Measurements from ENCODE around the gene INSC. TPM values are rescaled to one million over a fixed set of nuclear protein-coding genes. Genes with fewer than 3 reads are reported as not detected.

Gene INSC
- total and polyA plus RNA-seq, 10 donors = 0.04 to 1.8 (median 0.29) TPM; not detected in 2

- no peaks in the 10 kb centered on the region for H3K4me1 ChIP-seq
- H3K27me3 ChIP-seq (replicated peaks in 1 of 7) = peaks cover 0 to 5% (median 0%) of the 10 kb centered on the region in 7 donors
- no peak overlapping the region for H3K27ac ChIP-seq
- no peak overlapping the region for H3K4me3 ChIP-seq
- no peaks in the 10 kb centered on the region for H3K36me3 ChIP-seq
- H3K9me3 ChIP-seq = peaks cover 0 to 4% (median 0%) of the 10 kb centered on the region in 8 donors
- 80 to 98% (median 92%) methylated on average over 2 to 3 of the region's 3 CpGs for WGBS, 5 donors
- TF ChIP-seq POLR2AphosphoS5 (IDR thresholded peaks at IDR 0.05) (no peak), CTCF (IDR thresholded peaks at IDR 0.05 in 8 of 11, conservative IDR thresholded peaks at IDR 0.05 in 3 of 11) (no peak), POLR2A (IDR thresholded peaks at IDR 0.05) (no peak)
- no peak for DNase-seq
- intact Hi-C loops (cut with DNase I; ENCODE audit: low total_unique reads) = no loop called here
Observed at GRCh38 chr11:15190611-15191010, 75.9 kb downstream of the INSC start.

GRCh38 chr11:15192005-15192556, 77.4 kb downstream of the INSC start:
- no peak overlapping the region for H3K4me3 ChIP-seq
- no peaks in the 10 kb centered on the region for H3K36me3 ChIP-seq
- WGBS, 5 donors = 0 to 91% (median 84%) methylated on average over 1 of the region's 1 CpG
- no peaks in the 10 kb centered on the region for H3K4me1 ChIP-seq
- no peak for DNase-seq
- TF ChIP-seq POLR2A (IDR thresholded peaks at IDR 0.05) (no peak), POLR2AphosphoS5 (IDR thresholded peaks at IDR 0.05) (no peak), CTCF (IDR thresholded peaks at IDR 0.05 in 8 of 11, conservative IDR thresholded peaks at IDR 0.05 in 3 of 11) (no peak)
- intact Hi-C loops (cut with DNase I; ENCODE audit: low total_unique reads) = no loop called here
- H3K9me3 ChIP-seq = peaks cover 0 to 4% (median 0%) of the 10 kb centered on the region in 8 donors
- H3K27me3 ChIP-seq (replicated peaks in 1 of 7) = peaks cover 0 to 5% (median 0%) of the 10 kb centered on the region in 7 donors
- no peak overlapping the region for H3K27ac ChIP-seq

GRCh38 chr11:15194671-15195415, 80.1 kb downstream of the INSC start:
- H3K27me3 ChIP-seq (replicated peaks in 1 of 7) = peaks cover 0 to 5% (median 0%) of the 10 kb centered on the region in 7 donors
- no peaks in the 10 kb centered on the region for H3K4me1 ChIP-seq
- no peak overlapping the region for H3K4me3 ChIP-seq
- no peak overlapping the region for H3K27ac ChIP-seq
- TF ChIP-seq POLR2AphosphoS5 (IDR thresholded peaks at IDR 0.05) (no peak), POLR2A (IDR thresholded peaks at IDR 0.05) (no peak), CTCF (IDR thresholded peaks at IDR 0.05 in 8 of 11, conservative IDR thresholded peaks at IDR 0.05 in 3 of 11) (no peak)
- H3K9me3 ChIP-seq = no peaks in the 10 kb centered on the region
- DNase-seq = no peak
- WGBS, 5 donors = 56 to 82% (median 77%) methylated on average over 2 of the region's 2 CpGs
- H3K36me3 ChIP-seq = no peaks in the 10 kb centered on the region
- intact Hi-C loops (cut with DNase I; ENCODE audit: low total_unique reads) = no loop called here

- intact Hi-C loops (cut with DNase I; ENCODE audit: low total_unique reads) = no loop called here
- Histone ChIP-seq H3K27me3 (replicated peaks in 1 of 7) (peaks cover 0 to 5% (median 0%) of the 10 kb centered on the region in 7 donors), H3K36me3 (no peaks in the 10 kb centered on the region), H3K27ac (no peak overlapping the region), H3K4me1 (no peaks in the 10 kb centered on the region), H3K9me3 (no peaks in the 10 kb centered on the region), H3K4me3 (no peak overlapping the region)
- no peak for DNase-seq
- 52 to 66% (median 65%) methylated on average over 2 of the region's 2 CpGs for WGBS, 5 donors
- TF ChIP-seq CTCF (IDR thresholded peaks at IDR 0.05 in 8 of 11, conservative IDR thresholded peaks at IDR 0.05 in 3 of 11) (no peak), POLR2A (IDR thresholded peaks at IDR 0.05) (no peak), POLR2AphosphoS5 (IDR thresholded peaks at IDR 0.05) (no peak)
Observed at GRCh38 chr11:15195454-15196200, 80.9 kb downstream of the INSC start.

All from spleen (tissue), 11 donors.